Activated CD4-positive, alpha-beta T cell treated with anti-CD3 and anti-CD28 coated beads for 4 hours (primary cell): ENCODE data around the gene TMEM53.

Experiments used
- DNase-seq, 2 donors: peaks; one replicate each; pipeline ENCODE4 v3.0.0-alpha.2; 2020

The TMEM53 gene

GRCh38 chr1:44645476-44646244, 28.6 kb downstream of the TMEM53 start:
- no peak for DNase-seq

GRCh38 chr1:44644806-44645205, 29.5 kb downstream of the TMEM53 start:
- no peak for DNase-seq

- no peak for DNase-seq
Observed at GRCh38 chr1:44643721-44644334, 30.5 kb downstream of the TMEM53 start.

- no peak for DNase-seq
Observed at GRCh38 chr1:44642925-44643324, 31.4 kb downstream of the TMEM53 start.

GRCh38 chr1:44642255-44642654, 32.0 kb downstream of the TMEM53 start:
- no peak for DNase-seq

GRCh38 chr1:44641126-44642102, 32.9 kb downstream of the TMEM53 start:
- no peak for DNase-seq

- no peak for DNase-seq
Observed at GRCh38 chr1:44640200-44640853, 34.0 kb downstream of the TMEM53 start.

- no peak for DNase-seq
Observed at GRCh38 chr1:44637702-44638411, 36.4 kb downstream of the TMEM53 start.

- DNase-seq: no peak
Observed at GRCh38 chr1:44636688-44637598, 37.3 kb downstream of the TMEM53 start.

- DNase-seq: no peak
Observed at GRCh38 chr1:44636083-44636687, 38.1 kb downstream of the TMEM53 start.

- DNase-seq: no peak
Observed at GRCh38 chr1:44635439-44635838, 38.8 kb downstream of the TMEM53 start.

GRCh38 chr1:44634606-44635189, 39.6 kb downstream of the TMEM53 start:
- DNase-seq: no peak

GRCh38 chr1:44632598-44632997, 41.7 kb downstream of the TMEM53 start:
- no peak for DNase-seq

- peak; percentile 89 to 93 for DNase-seq
Observed at GRCh38 chr1:44631647-44632539, 42.4 kb downstream of the TMEM53 start.

- no peak for DNase-seq
Observed at GRCh38 chr1:44631333-44631646, 43.0 kb downstream of the TMEM53 start.

- DNase-seq: no peak
Observed at GRCh38 chr1:44630116-44630515, 44.2 kb downstream of the TMEM53 start.

GRCh38 chr1:44628962-44629756, 45.1 kb downstream of the TMEM53 start:
- no peak for DNase-seq

- no peak for DNase-seq
Observed at GRCh38 chr1:44625348-44625747, 48.9 kb downstream of the TMEM53 start.
